GM18526 (cell line): ENCODE data around the gene CCDC30.
A peak's percentile ranks its signal among the peaks of the same experiment; 100 is the strongest.

Experiments
- POLR2A ChIP-seq: IDR thresholded peaks from 3 replicates; pipeline ENCODE4 v1.6.1; 2011; ENCODE audit not compliant: insufficient read length; ENCODE audit errors: extremely low read depth

CCDC30 gene

GRCh38 chr1:42660907-42661500, 197.9 kb downstream of the CCDC30 start:
- TF ChIP-seq POLR2A, result no peak

DNA sequence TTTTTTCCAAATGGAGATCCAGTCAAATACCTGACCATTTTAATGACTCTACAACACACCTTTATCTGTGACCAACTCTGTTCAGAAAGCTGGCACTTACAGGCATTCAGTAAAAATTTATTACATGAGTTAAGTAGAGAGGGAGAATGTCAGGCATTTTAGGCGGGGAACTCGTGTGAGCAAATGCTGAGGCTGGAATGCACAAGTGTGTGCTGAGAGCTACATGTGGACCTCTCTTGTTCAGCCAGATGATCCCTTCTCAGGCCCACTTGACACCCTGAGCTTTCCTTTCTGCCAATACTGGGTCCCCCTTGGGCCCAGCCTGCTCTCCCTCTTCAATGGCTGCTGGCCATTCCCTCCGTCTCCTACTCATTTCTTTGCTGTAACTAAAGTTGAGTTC, 206.8 kb downstream of the CCDC30 start:
- no peak for TF ChIP-seq POLR2A

DNA sequence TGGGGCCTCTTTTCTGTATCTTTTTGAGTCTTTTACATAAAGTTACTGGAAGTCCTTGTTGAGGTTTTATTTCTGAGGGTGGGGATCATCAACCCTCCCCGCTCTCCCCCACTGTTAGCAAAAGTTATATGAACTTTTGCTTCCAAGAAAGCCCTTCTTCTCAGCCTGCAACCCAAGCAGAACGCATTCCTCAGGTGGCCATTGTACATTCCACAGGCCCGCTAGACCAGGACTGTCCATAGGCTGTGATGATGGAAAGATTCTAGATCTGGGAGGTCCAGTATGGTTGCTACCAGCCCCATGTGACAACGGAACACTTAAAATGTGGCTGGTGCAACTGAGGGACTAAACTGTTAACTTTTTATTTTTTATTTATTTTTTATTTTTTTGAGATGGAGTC, 207.3 kb downstream of the CCDC30 start:
- TF ChIP-seq POLR2A, result no peak

- TF ChIP-seq POLR2A, result no peak
These were observed 211.1 kb downstream of the CCDC30 start for GRCh38 chr1:42674214-42674613.

DNA sequence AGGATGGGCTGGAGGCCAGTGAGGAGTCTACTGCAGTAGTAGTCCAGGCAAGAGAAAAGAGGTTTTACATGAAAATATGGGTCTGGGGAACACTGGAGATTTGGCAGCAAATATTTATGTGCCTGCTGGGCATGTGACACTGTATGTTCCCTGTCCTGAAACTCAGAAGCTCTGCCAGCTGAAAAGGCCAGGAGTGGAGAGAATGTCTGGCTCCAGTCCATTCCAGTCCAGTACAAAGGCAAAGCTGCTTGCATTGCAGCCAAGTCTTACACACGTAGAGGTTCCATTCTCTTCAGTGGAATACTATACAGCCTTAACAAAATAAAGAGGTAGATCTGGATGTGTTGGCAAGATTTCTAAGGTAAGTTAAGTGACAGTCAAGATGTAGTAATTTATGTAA, 211.6 kb downstream of the CCDC30 start:
- TF ChIP-seq POLR2A, result no peak

DNA sequence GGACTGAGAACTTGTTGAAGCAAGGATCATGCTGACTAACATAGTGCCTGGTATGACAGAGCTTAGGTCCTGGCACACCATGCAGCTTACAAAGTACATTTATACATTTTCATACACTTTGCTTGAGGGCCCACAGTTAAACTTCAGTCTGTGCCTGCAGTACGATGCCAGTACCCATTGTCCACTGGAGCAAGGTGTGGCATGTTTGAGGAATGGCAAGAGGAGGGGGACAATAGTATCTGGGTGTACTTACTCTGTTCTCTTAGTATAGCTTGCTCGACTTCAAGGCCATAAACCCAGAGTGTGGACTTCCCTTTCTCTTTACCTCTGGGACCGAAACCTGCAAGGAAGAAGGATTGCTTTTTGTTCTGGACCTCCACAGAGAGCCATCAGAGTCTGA, 212.4 kb downstream of the CCDC30 start:
- TF ChIP-seq POLR2A, result no peak

DNA sequence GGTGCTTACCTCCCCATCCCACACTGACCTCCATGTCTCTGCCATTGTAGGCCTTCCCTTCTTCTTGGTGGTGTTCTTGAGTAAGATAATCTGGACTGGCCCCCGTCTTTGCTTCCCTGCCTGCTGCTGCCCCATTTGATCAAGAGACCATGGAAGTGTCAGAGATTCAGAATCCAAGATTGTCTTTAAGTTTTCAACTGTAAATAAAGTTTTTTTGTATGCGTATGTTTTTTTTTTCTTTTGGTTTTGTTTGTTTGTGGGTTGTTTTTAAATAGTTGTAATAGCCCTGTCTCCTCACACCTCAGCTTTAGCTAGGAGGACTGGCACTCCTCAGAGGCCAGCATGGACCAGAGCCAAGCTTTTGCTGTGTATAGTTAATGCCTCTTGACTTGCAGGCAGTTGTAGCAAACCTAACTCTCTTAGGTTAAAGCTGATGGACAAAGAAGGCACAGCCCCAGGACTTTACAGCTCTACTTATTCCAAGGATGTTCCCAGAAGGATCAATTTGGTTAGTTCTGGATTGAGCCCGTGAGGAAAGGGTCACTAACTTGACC, 213.5 kb downstream of the CCDC30 start:
- no peak for TF ChIP-seq POLR2A

GRCh38 chr1:42679364-42679983, 216.4 kb downstream of the CCDC30 start:
- TF ChIP-seq POLR2A, result no peak

- no peak for TF ChIP-seq POLR2A
These were observed 217.0 kb downstream of the CCDC30 start for GRCh38 chr1:42680055-42680454.

DNA sequence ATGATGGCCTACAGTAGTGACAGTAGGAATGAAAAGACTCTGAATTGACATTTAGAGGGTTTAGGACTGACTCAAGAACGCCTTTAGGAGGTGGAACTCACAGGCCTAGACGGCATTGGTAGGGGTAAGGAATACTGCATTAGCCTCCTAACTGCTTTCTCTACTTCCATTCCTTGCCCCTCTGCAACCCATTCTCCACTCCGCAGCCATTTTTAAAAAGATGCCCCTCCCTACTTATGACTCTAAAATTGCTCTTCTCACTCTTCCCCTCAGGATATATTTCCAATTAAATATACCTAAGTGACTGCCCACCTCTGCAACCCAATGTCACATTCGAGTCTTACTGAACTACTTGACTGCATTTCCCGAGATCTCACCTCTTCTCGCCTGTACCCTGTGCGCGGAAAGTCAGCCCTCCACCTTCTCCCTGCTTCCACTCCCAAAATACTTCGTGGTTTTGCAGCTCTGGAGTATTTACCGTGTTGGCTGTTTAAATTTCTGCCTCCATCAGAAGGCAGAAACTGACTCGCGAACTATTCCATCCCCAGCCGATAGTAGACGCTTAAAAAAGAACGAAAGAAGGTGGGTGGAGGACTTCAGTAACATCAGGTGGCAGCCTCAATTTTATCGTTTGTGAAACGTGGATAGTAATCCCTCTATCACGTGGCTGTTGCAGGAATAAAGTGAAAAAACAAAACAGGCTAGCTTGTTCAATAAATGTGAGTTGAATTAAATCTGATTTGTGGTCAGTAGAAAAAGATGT, 218.0 kb downstream of the CCDC30 start:
- no peak for TF ChIP-seq POLR2A

GRCh38 chr1:42681741-42682483, 218.8 kb downstream of the CCDC30 start, which contains the start of gene YBX1:
YBX1 (plus strand) TSS chr1:42682418; CDS start chr1:42682566, 148 bp downstream.
- peak; percentile 74 for TF ChIP-seq POLR2A

DNA sequence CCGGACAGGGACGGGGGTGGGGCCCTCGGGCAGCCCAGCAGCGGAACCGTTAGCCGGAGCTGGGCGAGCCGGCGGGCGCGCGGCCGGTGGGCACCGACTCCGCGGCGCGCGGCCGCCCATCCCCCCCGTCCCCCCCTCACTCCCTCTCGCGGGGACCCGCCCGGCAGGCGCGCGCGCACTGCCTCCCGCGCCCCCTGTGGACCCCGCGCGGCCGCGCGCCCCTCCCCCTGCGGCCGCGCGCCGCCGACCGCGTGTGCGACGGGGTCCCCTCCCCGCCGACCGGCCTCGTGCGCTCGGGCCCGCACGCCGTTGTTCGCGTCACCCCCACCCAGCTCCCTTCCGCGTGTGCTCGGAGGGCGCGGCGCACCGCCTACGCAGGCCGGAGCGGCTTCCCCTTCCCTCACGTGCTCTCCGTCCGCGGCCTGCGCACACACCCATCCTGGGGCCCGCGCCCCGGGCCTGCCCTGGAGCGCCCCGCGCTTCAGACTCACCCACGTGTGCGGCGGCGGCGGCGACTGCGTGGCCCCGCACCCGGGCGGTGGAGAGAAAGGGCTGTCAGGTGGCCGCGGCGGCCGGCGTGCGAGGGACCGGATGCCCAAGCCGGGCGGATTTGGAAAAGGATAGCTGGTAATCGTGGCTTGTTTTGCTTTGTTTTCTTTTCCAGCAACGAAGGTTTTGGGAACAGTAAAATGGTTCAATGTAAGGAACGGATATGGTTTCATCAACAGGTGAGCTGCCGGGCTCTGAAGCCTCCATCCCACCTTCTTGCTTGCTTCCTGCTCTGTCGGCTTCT, 219.8 kb downstream of the CCDC30 start:
- TF ChIP-seq POLR2A, result peak; percentile 59

DNA sequence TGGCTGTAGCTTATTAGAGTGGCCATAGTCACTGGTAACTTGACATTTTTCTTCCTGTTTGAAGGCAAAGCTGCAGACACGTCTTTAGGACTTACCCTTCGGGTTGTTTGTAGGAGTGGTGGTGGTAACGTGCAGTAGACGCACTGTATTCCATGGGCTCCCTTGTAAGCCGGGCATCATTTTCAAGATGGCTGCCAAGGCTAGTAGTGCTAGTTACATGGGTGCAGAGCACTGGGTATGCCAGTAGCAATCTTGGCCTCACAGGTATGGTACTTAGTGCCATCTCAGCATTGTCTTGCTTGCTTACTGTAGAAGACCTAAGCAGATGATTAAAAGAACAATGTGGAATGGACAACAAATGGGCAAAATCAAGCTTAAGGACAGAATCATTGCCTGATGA, 221.1 kb downstream of the CCDC30 start:
- TF ChIP-seq POLR2A, result no peak

- TF ChIP-seq POLR2A, result no peak
These were observed 223.3 kb downstream of the CCDC30 start for GRCh38 chr1:42686418-42686817.
